Measurements from ENCODE around the gene VIT.
A peak's percentile ranks its signal among the peaks of the same experiment; 100 is the strongest.

VIT gene

GRCh38 chr2:36762764-36763490, 66.4 kb downstream of the VIT start:
- Histone ChIP-seq H3K27me3 (ENCODE audit: insufficient read depth, low read length, poor library complexity, severe bottlenecking) (no peaks in the 10 kb centered on the region), H4K20me1 (ENCODE audit: insufficient read depth, low read length, poor library complexity, severe bottlenecking) (no peaks in the 10 kb centered on the region), H3K4me3 (ENCODE audit: low read length, poor library complexity, severe bottlenecking) (no peak overlapping the region), H3K36me3 (ENCODE audit: insufficient read depth, low read length) (no peaks in the 10 kb centered on the region), H3K9ac (ENCODE audit: low read depth, low read length, poor library complexity, severe bottlenecking) (no peak overlapping the region), H3F3A (ENCODE audit: low read depth) (no peaks in the 10 kb centered on the region), H3K9me3 (ENCODE audit: insufficient read depth, low read depth, low read length) (no peaks in the 10 kb centered on the region), H2AFZ (ENCODE audit: low read length) (no peak overlapping the region), H3K4me2 (ENCODE audit: low read depth, low read length, poor library complexity, severe bottlenecking) (no peak overlapping the region), H3K79me2 (ENCODE audit: insufficient read depth, low read length) (no peaks in the 10 kb centered on the region), H3K9me2 (replicated peaks; ENCODE audit: low read depth, low read length) (no peaks in the 10 kb centered on the region), H3K4me1 (ENCODE audit: insufficient read depth, low read length, poor library complexity, severe bottlenecking) (no peaks in the 10 kb centered on the region)
- no peak for TF ChIP-seq CTCF (conservative IDR thresholded peaks at IDR 0.05; ENCODE audit: low read length)

GRCh38 chr2:36769106-36769505, 72.6 kb downstream of the VIT start:
- Histone ChIP-seq H3K4me2 (ENCODE audit: low read depth, low read length, poor library complexity, severe bottlenecking) (no peak overlapping the region), H3K9me3 (ENCODE audit: insufficient read depth, low read depth, low read length) (no peaks in the 10 kb centered on the region), H3K9me2 (replicated peaks; ENCODE audit: low read depth, low read length) (no peaks in the 10 kb centered on the region), H3F3A (ENCODE audit: low read depth) (no peaks in the 10 kb centered on the region), H4K20me1 (ENCODE audit: insufficient read depth, low read length, poor library complexity, severe bottlenecking) (no peaks in the 10 kb centered on the region), H3K36me3 (ENCODE audit: insufficient read depth, low read length) (no peaks in the 10 kb centered on the region), H3K27me3 (ENCODE audit: insufficient read depth, low read length, poor library complexity, severe bottlenecking) (no peaks in the 10 kb centered on the region), H3K9ac (ENCODE audit: low read depth, low read length, poor library complexity, severe bottlenecking) (no peak overlapping the region), H3K4me1 (ENCODE audit: insufficient read depth, low read length, poor library complexity, severe bottlenecking) (no peaks in the 10 kb centered on the region), H2AFZ (ENCODE audit: low read length) (no peak overlapping the region), H3K79me2 (ENCODE audit: insufficient read depth, low read length) (no peaks in the 10 kb centered on the region), H3K4me3 (ENCODE audit: low read length, poor library complexity, severe bottlenecking) (no peak overlapping the region)
- no peak for TF ChIP-seq EZH2phosphoT487 (IDR thresholded peaks at IDR 0.05; ENCODE audit: borderline replicate concordance)
- TF ChIP-seq CTCF (conservative IDR thresholded peaks at IDR 0.05; ENCODE audit: low read length): no peak

- H3K4me2 ChIP-seq (ENCODE audit: low read depth, low read length, poor library complexity, severe bottlenecking): no peak overlapping the region
- TF ChIP-seq EZH2phosphoT487 (IDR thresholded peaks at IDR 0.05; ENCODE audit: borderline replicate concordance) (no peak), CTCF (conservative IDR thresholded peaks at IDR 0.05; ENCODE audit: low read length) (peak; percentile 82)
Measured at GRCh38 chr2:36770542-36771287, 74.2 kb downstream of the VIT start.

More at GRCh38 chr2:36770542-36771287, 74.2 kb downstream of the VIT start:
- Histone ChIP-seq H3K27me3 (ENCODE audit: insufficient read depth, low read length, poor library complexity, severe bottlenecking) (no peaks in the 10 kb centered on the region), H3K79me2 (ENCODE audit: insufficient read depth, low read length) (no peaks in the 10 kb centered on the region), H3K9me2 (replicated peaks; ENCODE audit: low read depth, low read length) (no peaks in the 10 kb centered on the region), H2AFZ (ENCODE audit: low read length) (no peak overlapping the region), H3K9ac (ENCODE audit: low read depth, low read length, poor library complexity, severe bottlenecking) (no peak overlapping the region), H3F3A (ENCODE audit: low read depth) (no peaks in the 10 kb centered on the region), H4K20me1 (ENCODE audit: insufficient read depth, low read length, poor library complexity, severe bottlenecking) (no peaks in the 10 kb centered on the region), H3K36me3 (ENCODE audit: insufficient read depth, low read length) (no peaks in the 10 kb centered on the region), H3K4me3 (ENCODE audit: low read length, poor library complexity, severe bottlenecking) (no peak overlapping the region), H3K4me1 (ENCODE audit: insufficient read depth, low read length, poor library complexity, severe bottlenecking) (no peaks in the 10 kb centered on the region), H3K9me3 (ENCODE audit: insufficient read depth, low read depth, low read length) (no peaks in the 10 kb centered on the region)

All from Loucy (cell line).